IPS-11a (cell line): ENCODE measurements around the gene SPIC.

ENCODE experiments used
- H3K4me3 ChIP-seq: one replicate; pipeline ENCODE4 v1.5.1; 2013; ENCODE audit warnings: low read depth, low read length, control low read depth

Gene SPIC

GRCh38 chr12:101527682-101528081 lies 52.5 kb downstream of the SPIC start:
- no peak overlapping the region for H3K4me3 ChIP-seq

DNA sequence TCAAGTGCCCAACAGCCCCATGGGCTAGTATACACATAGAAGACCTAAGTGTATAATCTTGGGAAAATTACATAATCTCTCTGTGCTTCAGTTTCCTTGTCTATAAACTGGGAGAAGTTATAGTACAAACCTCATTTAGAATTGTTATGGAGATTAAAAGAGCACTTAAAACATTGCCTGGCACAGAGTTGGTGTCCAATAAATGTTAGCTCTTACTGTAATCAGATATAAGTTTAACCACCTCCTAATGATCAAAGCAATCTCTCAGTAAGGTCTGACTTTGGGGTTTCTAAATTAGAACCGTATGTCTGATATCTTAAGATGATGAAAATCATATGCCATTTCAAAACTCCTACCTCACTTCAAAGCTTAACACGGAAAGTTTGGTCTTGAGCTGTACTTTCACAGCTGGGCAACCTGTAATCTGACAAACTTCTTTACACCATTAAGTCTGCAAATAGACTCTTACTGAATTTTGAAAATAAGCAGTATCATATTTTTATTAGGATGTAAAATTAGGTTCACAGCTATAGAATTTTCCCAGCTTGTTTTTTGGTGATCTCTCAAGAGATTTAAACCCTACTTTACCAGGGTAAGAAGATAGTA lies 61.0 kb downstream of the SPIC start:
- no peak overlapping the region for H3K4me3 ChIP-seq
